ENCODE data around the gene MAST3.

MAST3 gene

DNA sequence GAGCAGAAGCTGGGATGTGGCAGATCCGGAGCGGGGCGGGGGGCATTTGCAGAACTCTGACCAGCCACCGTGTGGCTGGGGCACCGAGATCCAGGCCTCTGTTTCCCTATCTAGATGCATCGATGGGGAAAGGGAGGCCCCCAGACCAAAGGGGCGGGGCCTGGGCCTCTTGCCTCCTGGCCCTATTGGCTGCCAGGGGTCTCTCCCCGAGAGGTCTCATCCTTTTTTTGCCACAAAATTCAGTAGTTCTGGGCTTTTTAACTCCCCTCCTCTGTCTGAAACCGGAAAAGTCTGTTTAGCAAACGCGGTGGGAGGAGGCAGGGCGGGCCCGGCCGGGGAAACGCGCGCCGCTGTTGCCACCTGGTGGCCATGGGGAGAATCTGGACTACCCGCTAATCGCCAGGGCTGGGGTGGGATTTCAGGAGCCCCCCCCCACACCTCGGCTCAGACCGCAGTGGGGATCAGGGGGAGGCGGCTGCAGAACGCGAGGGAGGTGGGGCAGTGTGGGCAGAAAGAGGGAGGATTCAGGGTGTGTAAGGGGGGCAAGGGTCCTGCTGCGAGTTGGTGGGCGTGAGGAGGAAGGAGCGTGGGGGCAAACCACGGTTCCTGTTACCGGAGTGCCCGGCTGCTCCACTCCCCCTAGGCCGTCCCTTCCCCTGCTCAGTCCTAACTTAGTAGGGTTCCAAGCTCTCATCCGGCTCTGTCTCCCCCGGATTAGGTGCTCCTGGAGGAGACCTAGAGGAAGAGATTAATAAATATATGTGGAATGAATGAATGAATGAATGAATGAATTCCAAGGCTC, 39.2 kb upstream of the MAST3 start:
- peak overlapping the region; percentile 47 for H3K27ac ChIP-seq
- no peak for TF ChIP-seq ZFX (IDR thresholded peaks at IDR 0.05)
- TF ChIP-seq, protein P1, sequence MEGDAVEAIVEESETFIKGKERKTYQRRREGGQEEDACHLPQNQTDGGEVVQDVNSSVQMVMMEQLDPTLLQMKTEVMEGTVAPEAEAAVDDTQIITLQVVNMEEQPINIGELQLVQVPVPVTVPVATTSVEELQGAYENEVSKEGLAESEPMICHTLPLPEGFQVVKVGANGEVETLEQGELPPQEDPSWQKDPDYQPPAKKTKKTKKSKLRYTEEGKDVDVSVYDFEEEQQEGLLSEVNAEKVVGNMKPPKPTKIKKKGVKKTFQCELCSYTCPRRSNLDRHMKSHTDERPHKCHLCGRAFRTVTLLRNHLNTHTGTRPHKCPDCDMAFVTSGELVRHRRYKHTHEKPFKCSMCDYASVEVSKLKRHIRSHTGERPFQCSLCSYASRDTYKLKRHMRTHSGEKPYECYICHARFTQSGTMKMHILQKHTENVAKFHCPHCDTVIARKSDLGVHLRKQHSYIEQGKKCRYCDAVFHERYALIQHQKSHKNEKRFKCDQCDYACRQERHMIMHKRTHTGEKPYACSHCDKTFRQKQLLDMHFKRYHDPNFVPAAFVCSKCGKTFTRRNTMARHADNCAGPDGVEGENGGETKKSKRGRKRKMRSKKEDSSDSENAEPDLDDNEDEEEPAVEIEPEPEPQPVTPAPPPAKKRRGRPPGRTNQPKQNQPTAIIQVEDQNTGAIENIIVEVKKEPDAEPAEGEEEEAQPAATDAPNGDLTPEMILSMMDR (conservative IDR thresholded peaks at IDR 0.05) = peak; percentile 96

DNA sequence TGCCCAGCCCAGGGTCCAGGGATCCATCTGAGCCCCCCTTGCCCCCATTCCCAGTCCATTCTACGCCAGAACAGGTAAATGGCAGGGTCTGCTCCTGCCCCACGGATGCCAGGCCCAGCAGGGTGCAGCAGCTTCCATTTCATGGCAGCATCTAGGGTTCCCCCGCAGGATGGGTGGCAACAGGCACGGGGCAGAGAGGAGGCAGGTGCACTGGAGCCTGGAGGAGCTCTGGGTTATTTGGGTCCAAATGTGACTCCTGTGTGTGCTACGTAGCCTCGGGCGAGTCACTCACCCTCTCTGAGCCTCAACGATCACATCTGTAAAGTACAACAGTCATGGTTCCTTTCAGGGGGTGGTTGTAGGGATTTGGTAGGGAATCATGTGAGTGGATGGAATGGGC, 38.3 kb upstream of the MAST3 start:
- TF ChIP-seq, protein P1 (conservative IDR thresholded peaks at IDR 0.05) = no peak
- no peak for TF ChIP-seq ZFX (IDR thresholded peaks at IDR 0.05)
- H3K27ac ChIP-seq = no peak overlapping the region

DNA sequence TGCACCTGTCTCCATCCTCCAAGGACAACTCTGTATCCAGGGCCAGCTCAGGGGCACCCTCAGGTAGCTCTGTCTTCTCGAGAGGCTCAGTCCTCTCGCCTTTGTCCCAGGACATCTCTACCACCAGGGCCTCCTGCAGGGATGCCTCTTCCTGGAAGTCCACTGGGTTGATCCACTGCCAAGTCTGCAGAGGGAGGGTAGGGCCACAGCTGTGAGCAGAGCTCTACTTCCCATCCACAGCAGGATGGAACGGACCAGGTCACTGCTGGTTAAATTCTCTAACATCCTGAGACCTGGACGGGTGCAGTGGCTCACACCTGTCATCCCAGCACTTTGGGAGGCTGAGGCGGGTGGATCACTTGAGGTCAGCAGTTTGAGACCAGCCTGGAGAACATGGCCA, 37.7 kb upstream of the MAST3 start:
- TF ChIP-seq ZFX (IDR thresholded peaks at IDR 0.05) = no peak
- TF ChIP-seq, protein P1 (conservative IDR thresholded peaks at IDR 0.05) = no peak
- H3K27ac ChIP-seq = no peak overlapping the region

- TF ChIP-seq, protein P1 (conservative IDR thresholded peaks at IDR 0.05) = no peak
- TF ChIP-seq ZFX (IDR thresholded peaks at IDR 0.05) = no peak
- H3K27ac ChIP-seq = no peak overlapping the region
Measured at GRCh38 chr19:18060472-18060871, 37.1 kb upstream of the MAST3 start.

DNA sequence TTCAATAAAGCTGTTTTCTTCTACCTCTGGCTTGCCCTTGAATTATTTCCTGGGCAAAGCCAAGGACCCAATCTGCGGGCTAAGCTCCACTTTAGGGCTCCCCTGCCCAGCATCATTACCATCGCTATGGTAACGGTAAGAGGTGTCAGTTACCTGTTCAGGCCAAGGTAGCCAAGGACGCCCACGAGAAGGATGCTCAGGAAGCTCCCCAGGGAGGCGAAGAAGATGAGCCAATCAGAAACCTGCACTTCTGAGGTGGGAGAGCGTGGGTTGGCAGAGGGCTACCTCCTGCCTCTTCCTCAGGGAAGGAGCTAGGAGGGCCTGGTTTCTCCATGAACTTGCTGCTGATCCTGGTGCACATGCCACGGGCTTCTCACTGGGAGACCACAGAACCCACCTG, 35.5 kb upstream of the MAST3 start:
- TF ChIP-seq ZFX (IDR thresholded peaks at IDR 0.05) = no peak
- TF ChIP-seq, protein P1 (conservative IDR thresholded peaks at IDR 0.05) = no peak

GRCh38 chr19:18063463-18063862, 34.1 kb upstream of the MAST3 start:
- H3K27ac ChIP-seq = no peak overlapping the region
- TF ChIP-seq ZFX (IDR thresholded peaks at IDR 0.05) = no peak
- TF ChIP-seq, protein P1 (conservative IDR thresholded peaks at IDR 0.05) = no peak; the same call in 1 of the 2 replicates

More for the DNA sequence above, 35.5 kb upstream of the MAST3 start:
- H3K27ac ChIP-seq = no peak overlapping the region

- TF ChIP-seq ZFX (IDR thresholded peaks at IDR 0.05) = no peak
- TF ChIP-seq, protein P1 (conservative IDR thresholded peaks at IDR 0.05) = no peak
- H3K27ac ChIP-seq = no peak overlapping the region
Measured at GRCh38 chr19:18065173-18065495, 32.4 kb upstream of the MAST3 start.
